IPS DF 19.7 (cell line): ENCODE results near the gene ETF1.

Experiments
- DNase-seq: peaks from one replicate; pipeline ENCODE4 v3.0.0-alpha.2; 2013; ENCODE audit warnings: low read depth, low spot score

The ETF1 gene

DNA sequence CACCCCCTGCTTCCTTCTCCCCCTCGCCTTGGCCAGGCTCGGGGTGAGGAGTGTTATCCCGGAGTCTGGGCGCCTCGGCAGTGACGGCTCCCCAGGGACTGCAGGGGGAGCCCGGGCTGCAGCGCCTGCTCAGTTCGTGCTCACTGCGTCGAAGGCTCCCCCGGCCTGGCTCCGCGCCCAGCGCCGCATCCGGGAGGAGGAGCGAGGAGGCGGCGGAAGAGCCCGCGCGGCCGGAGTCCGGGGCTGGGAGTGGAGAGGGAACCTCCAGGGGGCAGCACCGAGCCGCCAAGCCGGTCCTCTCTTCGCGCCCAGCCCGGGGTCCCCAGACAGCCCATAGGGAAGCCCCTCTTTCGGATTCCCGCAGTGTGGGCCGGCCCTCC is 79.0 kb downstream of the ETF1 start:
- peak; percentile 69 for DNase-seq

DNA sequence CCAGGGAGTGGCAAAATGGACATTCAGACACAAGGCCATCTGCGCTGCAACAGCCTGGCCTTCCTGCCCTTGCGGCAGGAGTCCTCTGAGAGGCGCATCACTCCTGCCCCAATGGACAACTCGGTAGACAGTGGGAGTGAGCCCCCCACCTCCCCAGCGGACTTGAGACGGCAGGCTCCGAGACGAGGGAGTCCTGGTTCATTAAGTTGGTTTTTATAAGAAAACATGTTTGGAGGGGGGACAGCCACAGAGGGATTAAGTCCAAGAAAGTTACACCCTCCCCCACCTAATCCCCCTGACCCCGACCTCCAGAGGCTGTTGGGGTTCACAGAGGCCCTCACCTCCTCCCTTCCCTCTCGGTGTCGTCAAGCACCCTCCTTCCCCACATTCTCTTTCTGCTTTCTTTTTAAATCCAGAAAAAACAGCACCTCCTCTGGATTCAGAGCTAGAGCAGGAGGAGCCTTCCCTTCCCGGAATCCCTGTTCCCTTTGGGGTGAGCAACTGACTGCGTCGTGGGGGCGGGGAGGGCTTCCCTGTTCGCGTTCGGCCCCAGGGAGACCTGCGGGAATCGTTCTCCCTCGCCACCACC is 79.5 kb downstream of the ETF1 start:
- no peak for DNase-seq

DNA sequence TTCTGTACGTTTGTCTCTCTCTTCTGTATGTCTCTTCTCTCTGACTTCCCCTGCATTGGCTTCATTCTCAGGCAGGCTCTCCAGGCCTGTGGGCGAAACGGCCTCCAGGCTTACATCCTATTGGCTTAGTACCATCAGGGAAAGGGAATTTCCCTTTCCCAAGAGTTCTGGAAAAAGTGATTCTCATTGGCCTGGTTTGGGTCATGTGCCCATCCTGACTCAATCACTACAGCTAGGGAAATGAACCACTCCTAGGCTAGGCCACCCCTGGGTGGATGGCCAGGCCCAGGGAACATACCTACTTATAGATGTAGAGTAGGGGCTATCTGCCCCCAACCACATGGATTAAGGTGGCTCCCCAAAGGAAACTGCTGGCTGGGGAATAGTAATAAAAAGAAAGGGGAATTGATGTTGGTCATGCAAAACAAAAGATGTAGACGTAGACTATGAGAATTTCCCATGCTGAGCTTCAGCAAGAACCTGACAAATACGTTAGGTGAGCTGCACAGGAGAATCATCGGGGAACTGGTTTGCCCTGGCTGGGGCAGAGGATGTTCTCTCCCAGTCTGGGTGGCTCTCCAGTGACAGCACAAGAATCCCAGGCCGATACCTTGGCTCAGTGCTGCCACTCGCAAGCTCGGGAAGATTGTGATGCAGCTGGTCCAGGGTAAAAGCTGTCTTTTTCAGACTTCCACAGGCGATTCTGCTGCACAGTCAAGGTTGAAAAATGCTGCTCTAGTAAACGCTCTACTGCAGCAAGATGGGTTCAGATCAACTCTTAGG is 81.5 kb downstream of the ETF1 start:
- no peak for DNase-seq

DNA sequence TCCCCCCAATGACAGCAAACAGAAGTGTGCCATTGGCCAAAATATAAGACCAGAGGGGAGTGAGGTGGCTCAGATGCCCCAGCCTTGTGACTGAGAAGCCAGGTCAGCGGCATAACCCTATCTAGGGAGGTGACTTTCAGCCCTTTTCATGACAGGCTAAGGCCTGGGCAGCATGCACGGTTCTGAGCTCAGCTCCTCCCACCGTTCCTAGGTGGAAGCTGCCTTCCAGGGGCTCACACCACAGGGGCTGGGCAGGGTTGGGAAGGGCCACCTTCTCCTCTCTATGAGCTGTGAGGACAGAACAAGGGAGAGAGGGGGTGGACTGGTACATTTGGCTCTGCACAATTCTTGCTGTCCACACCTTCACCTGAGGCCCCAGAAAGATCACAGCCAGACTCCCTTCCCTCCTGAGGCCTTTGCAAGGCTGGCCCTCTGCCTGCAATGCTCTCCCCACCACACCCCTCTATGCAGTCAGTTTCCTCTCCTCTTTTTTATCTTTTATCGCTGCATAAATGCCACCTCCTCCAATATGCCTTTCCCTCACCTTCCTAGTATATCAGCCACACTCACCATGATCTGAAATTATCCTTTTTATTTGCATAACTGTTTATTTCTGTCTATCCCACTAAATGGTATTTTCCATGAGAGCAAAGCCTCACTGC is 82.9 kb downstream of the ETF1 start:
- no peak for DNase-seq

DNA sequence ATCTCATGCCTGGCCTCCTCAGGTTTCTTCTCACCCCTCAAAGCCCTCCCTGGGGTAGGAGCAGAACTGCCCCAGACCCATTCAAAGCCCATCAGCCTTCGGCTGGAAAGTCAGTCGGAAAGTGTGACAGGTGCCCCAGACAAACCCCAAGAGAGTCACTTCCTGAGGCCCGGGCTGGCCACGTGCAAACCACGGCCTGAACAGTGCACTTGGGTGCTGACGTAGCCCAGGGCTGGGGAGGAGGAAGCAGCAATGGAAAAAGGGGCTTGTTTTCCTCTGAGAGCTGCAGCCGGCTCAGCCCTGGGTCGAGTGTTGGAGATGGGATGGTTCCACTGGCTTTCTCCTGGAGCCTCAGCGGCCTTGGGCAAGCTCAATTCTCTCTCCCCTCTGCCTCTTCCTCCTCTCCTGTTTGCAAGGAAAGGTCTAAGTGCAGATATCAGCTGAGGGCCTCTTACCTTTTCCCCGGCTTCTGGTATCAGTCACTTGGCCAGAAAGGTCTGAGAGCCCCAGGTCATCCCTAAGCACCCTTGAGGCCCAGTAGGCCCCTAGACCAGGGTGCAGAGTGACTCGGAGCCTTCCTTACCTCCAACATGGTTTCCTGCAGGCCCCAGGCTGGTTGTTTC is 83.6 kb downstream of the ETF1 start:
- no peak for DNase-seq

DNA sequence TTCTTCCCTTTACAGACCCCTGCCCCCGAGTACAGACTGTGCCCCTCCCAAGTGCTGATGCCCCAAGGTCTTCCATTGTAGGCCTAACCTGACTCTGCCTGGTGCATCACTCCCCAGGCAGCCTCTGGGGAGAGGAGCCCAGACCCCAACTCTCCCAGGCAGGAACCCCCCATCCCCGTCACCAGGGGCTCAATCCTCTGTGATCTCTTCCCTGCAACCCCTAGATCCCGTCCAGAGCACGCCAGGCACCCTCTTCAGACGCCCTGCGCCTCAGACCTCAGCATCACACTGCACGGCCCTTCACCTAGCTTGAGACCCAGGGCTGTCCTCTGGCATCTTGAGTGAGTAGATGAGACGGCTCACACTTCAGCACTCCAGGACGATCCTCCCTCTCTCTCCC is 84.2 kb downstream of the ETF1 start:
- DNase-seq, result no peak

DNA sequence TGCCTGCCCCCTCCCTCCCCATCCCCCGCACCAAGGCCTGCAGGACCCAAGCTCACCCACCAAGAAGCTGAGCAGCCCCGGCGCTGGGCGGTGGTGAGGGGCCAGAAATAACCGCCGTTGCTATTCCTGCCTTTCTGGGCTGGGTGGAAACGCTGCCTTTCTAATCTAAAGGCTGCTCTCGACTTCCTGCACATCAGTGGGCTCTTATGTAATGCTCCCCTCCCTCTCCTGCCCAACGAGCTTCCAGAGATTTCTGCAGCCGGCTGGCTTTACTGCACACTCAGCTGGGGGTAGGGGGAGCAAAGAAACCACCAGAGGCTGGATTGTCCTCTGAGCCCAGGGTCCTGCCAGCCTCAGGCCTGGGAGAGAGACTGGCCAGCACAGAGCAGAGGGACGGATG is 84.7 kb downstream of the ETF1 start:
- no peak for DNase-seq

DNA sequence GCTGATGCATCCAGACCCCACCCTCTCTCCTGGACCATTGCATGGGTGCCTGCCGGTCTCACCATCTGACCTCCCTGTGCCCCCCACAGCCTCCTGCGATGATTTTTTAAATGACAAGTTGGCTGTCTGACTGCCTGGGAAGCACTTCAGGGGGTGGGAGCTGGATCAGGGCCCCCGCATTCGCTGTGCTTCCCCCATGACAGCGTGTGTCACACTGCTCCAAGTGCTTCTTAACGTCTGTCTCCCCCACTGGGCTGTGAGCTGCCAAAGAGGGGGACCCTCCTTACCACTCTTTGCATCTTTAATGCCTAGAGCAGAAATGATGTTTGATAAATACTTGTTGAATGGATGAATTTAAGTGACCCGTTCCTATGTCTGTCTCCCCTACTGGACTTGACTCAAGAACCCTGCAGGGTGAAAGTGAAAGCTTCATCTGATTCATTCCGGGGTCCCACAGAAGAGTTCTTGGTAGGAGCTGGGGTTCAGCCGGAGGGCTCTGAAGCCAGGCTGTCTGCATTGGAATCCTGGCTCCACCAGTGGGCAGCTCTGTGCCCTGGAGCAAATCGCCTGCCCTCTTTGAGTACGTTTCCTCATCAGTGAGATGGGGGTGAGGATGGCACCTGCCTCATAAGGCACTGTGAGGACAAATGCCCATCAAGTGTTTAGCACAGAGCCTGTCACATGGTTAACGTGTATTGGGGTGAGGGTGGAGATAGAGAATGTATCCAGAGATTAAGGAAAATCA is 85.3 kb downstream of the ETF1 start:
- no peak for DNase-seq
